Anterior cingulate cortex (tissue), 58 donors: ENCODE results near the gene HRC.
"Not testable (repeated sequence)": the region's sequence is repeated elsewhere in the genome, so short reads cannot be mapped to it uniquely, and the experiment has no call there.

ENCODE experiments used
- DNase-seq, 58 donors: peaks; one replicate each; lab custom pipeline; 2025; lab: John Stamatoyannopoulos, UW

The HRC gene

DNA sequence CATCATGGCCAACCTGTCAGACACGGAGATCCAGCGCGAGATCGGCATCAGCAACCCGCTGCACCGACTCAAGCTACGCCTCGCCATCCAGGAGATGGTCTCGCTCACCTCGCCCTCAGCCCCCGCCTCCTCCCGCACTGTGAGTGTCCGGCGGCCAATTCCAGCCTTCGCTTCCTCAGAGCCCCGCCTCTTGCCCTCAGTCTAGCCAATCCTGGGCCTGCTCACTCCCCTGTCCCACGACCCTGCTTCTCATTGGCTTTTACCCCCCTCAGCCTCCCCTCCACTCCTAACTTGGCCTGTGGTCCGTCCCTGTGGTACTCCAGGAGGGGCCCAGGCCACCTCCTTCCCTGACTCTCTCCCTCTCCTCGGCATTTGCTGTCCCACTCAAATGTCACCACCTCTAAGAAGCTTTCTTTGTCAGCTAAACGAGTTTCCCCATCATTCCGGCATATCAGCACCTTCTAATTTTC is 12.3 kb downstream of the HRC start:
- DNase-seq = peak in 57 of 58 donors; percentile 22 to 92 (median 82)

GRCh38 chr19:49141352-49141751 is 13.8 kb downstream of the HRC start:
- DNase-seq = no peak

DNA sequence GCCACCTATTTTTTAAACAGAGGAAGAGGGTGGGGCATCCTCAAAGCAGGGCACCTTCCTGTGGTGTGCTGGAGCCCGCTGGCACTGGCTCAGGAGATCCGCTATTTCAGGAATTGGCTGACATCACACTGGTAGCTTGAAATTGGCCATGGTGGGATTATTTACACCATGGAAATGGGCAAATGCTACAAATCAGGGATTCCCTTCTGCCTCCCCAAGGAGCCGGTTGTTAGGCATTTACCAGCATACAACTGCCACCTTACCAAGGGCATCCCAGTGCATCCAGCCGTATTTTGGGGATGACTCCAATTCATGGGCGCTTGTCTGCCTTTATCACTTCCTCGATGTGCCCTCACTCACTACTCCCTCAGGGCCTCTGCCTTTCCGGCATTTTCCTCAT is 14.2 kb downstream of the HRC start:
- no peak for DNase-seq

- no peak for DNase-seq
Observed at GRCh38 chr19:49136771-49137171, 18.4 kb downstream of the HRC start.

GRCh38 chr19:49135686-49136085 is 19.5 kb downstream of the HRC start:
- no peak for DNase-seq

DNA sequence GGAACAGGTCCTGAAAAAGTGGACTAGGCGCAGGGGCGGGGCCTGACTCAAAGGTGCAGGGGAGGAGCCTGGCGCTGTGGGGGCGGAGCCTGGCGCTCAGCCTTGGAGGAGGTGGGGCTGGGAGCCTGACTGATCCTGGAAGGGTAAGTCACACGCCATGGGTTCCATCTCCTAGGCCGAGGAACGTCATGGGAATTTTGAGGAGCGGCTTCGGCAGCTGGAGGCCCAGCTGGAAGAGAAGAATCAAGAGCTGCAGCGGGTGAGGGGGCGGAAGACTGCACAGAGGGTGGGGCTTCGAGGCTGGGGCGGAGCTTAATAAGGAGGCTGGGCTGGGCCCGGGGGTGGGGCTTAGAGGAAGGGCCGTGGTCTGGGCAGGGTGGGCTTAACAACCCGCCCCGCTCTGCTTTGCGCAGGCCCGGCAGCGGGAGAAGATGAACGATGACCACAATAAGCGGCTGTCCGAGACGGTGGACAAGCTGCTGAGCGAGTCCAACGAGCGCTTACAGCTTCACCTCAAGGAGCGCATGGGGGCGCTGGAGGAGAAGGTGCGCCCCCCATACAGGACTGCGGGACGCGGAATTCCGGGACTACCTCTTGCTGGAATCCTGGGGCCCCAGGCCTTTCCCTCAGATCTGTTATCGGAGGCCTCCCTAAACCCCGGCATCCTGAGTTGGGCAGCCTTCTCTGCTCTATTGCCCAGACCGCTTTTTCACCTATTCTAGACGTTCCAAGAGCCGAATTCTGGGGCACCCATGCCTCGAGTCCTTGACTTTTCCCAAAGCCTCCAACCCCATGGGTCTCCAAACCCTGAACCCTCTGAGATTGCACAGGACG is 21.4 kb downstream of the HRC start:
- DNase-seq = peak in 3 of 58 donors; percentile 13 to 27 (median 26)

- peak in 1 of 58 donors; percentile 13 for DNase-seq
Observed at GRCh38 chr19:49132974-49133609, 22.1 kb downstream of the HRC start.

DNA sequence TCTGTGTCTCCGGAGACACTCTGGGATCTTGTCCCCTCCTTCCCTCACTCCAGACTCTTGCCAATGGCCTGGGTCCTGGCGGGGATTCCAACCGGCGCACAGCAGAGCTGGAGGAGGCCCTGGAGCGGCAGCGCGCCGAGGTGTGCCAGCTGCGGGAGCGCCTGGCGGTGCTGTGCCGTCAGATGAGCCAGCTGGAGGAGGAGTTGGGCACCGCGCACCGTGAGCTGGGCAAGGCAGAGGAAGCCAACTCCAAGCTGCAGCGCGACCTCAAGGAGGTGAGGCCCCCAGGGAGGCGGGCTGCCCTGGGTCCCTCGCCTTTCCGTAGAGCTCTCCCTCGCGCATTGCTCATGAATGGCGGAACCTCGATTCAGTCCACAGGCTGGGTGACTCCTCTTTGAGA is 24.9 kb downstream of the HRC start:
- peak in 7 of 58 donors; percentile 9 to 23 (median 11) for DNase-seq

GRCh38 chr19:49129238-49129583 is 26.0 kb downstream of the HRC start:
- no peak for DNase-seq

DNA sequence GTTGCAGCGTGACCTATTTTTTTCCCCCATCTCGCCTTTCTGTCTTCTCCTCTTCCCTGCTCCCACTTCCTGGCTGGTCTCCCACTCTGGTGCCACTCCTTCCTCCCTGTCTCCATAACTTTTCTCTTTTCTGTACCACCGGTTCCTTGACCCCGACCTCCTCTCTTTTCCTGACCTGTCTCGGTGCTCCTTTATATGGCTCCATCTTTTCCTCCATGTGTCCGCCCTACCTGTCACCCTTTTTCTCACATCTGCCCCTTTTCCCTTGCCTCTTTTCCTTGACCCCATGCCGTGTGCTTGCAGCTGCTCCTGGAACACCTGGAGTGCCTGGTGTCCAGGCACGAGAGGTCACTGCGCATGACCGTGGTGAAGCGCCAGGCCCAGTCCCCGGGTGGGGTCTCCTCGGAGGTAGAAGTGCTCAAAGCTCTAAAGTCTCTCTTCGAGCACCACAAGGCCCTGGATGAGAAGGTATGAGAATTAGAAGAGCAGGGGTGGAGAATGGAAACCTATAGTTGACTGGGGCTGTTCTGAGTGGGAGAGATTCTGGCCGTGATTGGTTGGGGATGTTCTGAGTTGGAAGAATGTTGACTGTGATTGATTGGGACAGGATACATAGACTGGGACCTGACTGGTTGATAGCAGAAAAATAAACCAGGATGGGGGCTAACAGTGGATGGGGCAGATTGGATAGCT is 26.5 kb downstream of the HRC start:
- no peak for DNase-seq

GRCh38 chr19:49127674-49128544 is 27.3 kb downstream of the HRC start:
- peak; percentile 31 to 98 (median 96) for DNase-seq

- DNase-seq = not testable (repeated sequence)
Observed at GRCh38 chr19:49127225-49127624, 28.0 kb downstream of the HRC start.

DNA sequence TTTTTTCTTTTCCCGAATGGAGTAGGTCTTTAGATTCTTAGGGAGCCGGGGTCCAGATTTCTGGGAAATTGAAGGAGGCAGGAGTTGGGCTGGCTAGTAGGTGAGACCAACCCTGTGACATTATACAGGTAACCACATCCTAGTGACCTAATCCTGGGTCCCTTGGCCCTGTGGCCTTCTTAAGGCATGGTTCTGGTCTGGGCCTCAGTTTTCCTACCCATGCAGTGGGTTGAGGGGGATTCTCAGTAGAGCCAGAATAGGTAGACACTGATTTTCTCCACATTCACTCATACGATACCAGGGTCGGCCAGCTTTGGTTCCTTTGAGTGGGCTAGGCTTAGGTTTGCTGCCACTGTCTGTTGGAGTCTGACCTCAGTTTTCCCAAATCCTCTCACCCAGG is 28.6 kb downstream of the HRC start:
- DNase-seq = no peak

- DNase-seq = no peak
Observed at GRCh38 chr19:49125025-49125731, 30.0 kb downstream of the HRC start.

DNA sequence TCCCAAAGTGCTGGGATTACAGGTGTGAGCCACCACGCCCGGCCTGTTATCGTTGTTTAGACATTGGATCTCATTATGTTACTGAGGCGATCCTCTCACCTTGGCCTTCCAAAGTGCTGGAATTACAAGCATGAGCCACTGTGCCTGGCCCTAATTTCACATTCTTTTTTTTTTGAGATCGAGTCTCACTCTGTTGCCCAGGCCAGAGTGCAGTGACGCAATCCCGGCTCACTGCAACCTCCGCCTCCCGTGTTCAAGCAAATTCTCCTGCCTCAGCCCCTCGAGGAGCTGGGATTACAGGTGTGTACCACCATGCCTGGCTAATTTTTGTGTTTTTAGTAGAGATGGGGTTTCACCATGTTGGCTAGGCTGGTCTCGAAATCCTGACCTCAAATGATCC is 31.9 kb downstream of the HRC start:
- DNase-seq = not testable (repeated sequence)

DNA sequence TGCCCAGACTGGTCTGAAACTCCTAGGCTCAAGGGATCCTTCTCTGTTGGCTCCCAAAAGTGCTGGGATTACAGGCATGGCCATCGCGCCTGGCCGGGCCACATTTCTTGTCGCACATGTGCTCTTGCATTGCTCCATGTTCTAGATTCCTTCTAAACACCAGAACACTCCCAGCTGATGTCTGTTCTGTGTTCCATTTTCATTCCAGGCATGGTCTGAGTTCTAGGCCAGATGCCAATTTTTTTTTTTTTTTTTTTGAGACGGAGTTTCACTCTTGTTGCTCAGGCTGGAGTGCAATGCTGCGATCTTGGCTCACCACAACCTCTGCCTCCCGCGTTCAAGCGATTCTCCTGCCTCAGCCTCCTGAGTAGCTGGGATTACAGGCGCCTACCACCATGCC is 33.4 kb downstream of the HRC start:
- peak in 3 of 58 donors; percentile 4 to 39 (median 17) for DNase-seq

DNA sequence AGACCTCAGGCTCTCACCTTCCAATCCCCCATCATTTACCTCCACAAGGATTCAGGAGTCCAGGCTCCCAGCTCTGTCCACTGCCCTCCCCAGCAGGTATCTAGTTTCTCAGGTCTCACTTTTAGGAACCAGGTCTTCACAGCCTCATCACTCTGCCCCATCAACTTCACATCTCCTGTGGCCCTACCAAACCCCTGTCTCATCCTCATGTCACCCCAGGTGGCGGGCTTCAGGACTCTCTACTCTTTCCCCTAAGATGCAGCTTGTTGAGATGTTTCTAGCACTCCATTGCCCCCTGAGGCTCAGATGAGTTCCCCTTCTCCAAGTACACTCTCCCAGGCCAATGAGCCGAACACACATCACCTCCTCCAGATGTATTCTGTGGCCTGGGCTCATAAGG is 34.3 kb downstream of the HRC start:
- DNase-seq = no peak

DNA sequence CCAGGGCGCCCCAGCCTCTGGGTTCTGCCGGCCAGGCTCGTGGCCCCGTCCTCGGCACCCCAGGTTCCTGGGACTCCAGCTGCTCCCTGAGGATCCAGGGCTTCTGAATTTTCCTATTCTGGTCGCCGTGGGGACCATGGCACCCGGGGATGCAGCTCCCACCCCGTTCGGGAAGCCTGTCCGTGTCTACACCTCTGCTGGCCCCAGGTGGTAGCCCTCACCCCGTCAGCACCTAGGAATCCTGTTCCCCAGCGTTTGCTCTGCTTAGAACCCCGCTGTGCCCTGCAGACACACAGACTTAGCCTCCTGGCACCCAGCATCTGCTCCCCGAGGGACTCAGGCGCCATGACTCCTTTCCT is 34.9 kb downstream of the HRC start:
- DNase-seq = no peak

DNA sequence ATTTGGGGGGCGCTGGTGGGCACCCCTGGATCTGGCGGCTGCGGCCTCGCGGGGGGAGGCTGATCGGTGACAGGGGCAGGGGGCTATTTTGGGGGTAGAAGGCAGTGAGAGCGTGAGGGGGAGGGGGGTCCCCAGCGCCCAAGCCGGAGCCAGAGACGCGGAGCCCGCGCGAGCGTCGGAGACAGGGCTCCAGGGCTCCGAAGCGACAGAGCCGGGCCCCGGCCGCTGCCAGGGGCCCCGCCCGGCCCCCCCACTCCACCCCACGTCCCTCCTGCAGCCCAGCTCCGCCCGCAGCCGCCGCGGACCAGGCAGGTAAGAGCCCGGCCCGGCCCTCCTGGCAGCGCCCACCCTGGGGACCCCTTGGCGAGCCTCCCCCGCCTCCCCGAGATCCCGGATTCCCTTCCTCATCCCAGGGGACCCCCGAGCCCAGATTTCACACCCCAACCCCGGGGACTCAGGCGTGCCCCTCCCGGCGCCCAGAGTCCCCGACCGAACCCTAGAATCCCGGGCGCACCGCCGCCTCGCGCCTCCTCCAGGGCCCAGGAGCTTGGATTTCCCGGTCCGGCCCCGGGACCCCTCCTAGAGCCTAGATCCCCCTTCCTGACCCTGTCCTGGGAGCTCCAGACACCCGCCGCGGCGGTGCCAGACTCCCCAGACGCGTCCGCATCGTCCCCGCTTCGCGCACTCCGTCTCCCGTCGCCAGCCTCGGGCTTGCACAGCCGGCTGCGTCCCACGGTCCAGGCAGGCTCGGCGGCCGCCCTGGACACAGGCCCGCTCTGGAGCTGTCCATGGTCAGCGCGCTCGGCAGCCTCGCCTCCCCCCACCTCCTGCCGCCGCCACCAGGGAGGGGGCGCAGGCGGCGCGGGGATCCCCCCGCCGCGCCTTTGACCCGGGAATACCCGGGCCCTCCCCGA is 35.5 kb downstream of the HRC start, which contains the start of gene PPFIA3:
Gene PPFIA3, plus strand, starts transcription at position 134 of the 914 bp plus-strand sequence. CDS start 8,330 bp downstream, outside the sequence.
- DNase-seq = peak in 39 of 58 donors; percentile 3 to 54 (median 31)
